ENCODE measurements around the gene BEST1.
A peak's percentile ranks its signal among the peaks of the same experiment; 100 is the strongest.

BEST1 gene

GRCh38 chr11:61967116-61967923, 17.2 kb downstream of the BEST1 start, which contains the start of gene FTH1:
Gene FTH1 (minus strand): TSS chr11:61967634. CDS start chr11:61967425, 209 bp downstream.
- TF ChIP-seq CTCF (IDR thresholded peaks at IDR 0.05; ENCODE audit: insufficient read depth, low read length, poor library complexity, severe bottlenecking): no peak
- Histone ChIP-seq H3K4me3 (replicated peaks; ENCODE audit: low read depth, low read length) (peak within 1 kb of the TSS; percentile 96), H3K36me3 (ENCODE audit: control insufficient read depth, insufficient read depth, low read length) (peaks cover 7% of the 10 kb centered on the region), H3K27me3 (replicated peaks; ENCODE audit: control insufficient read depth, insufficient read depth, low read length) (no peaks in the 10 kb centered on the region)
- DNase-seq (ENCODE audit: extremely low read depth, insufficient read length): peak; percentile 94

- DNase-seq (ENCODE audit: extremely low read depth, insufficient read length): peak; percentile 88
- peaks cover 7% of the 10 kb centered on the region for H3K36me3 ChIP-seq (ENCODE audit: control insufficient read depth, insufficient read depth, low read length)
Observed at GRCh38 chr11:61967924-61968757, 18.0 kb downstream of the BEST1 start.

GRCh38 chr11:61968758-61969390, 18.7 kb downstream of the BEST1 start:
- Histone ChIP-seq H3K27me3 (replicated peaks; ENCODE audit: control insufficient read depth, insufficient read depth, low read length) (no peaks in the 10 kb centered on the region), H3K36me3 (ENCODE audit: control insufficient read depth, insufficient read depth, low read length) (peaks cover 6% of the 10 kb centered on the region), H3K4me3 (replicated peaks; ENCODE audit: low read depth, low read length) (peak overlapping the region; percentile 78)
- no peak for DNase-seq (ENCODE audit: extremely low read depth, insufficient read length)
- no peak for TF ChIP-seq CTCF (IDR thresholded peaks at IDR 0.05; ENCODE audit: insufficient read depth, low read length, poor library complexity, severe bottlenecking)

More at GRCh38 chr11:61967924-61968757, 18.0 kb downstream of the BEST1 start:
- H3K4me3 ChIP-seq (replicated peaks; ENCODE audit: low read depth, low read length): peak overlapping the region; percentile 78
- no peaks in the 10 kb centered on the region for H3K27me3 ChIP-seq (replicated peaks; ENCODE audit: control insufficient read depth, insufficient read depth, low read length)
- TF ChIP-seq CTCF (IDR thresholded peaks at IDR 0.05; ENCODE audit: insufficient read depth, low read length, poor library complexity, severe bottlenecking): no peak

- Histone ChIP-seq H3K36me3 (ENCODE audit: control insufficient read depth, insufficient read depth, low read length) (peaks cover 5% of the 10 kb centered on the region), H3K27me3 (replicated peaks; ENCODE audit: control insufficient read depth, insufficient read depth, low read length) (no peaks in the 10 kb centered on the region), H3K4me3 (replicated peaks; ENCODE audit: low read depth, low read length) (no peak overlapping the region)
- no peak for TF ChIP-seq CTCF (IDR thresholded peaks at IDR 0.05; ENCODE audit: insufficient read depth, low read length, poor library complexity, severe bottlenecking)
- no peak for DNase-seq (ENCODE audit: extremely low read depth, insufficient read length)
Observed at GRCh38 chr11:61969391-61969758, 19.2 kb downstream of the BEST1 start.

- Histone ChIP-seq H3K36me3 (ENCODE audit: control insufficient read depth, insufficient read depth, low read length) (peaks cover under 1% of the 10 kb centered on the region), H3K4me3 (replicated peaks; ENCODE audit: low read depth, low read length) (no peak overlapping the region), H3K27me3 (replicated peaks; ENCODE audit: control insufficient read depth, insufficient read depth, low read length) (no peaks in the 10 kb centered on the region)
- TF ChIP-seq CTCF (IDR thresholded peaks at IDR 0.05; ENCODE audit: insufficient read depth, low read length, poor library complexity, severe bottlenecking): no peak
- DNase-seq (ENCODE audit: extremely low read depth, insufficient read length): no peak
Observed at GRCh38 chr11:61969838-61970662, 19.9 kb downstream of the BEST1 start.

Measured in GM06990 (cell line).